ENCODE results near the gene AAK1.
"Not testable (repeated sequence)": the region's sequence is repeated elsewhere in the genome, so short reads cannot be mapped to it uniquely, and the experiment has no call there.

The AAK1 gene

GRCh38 chr2:69592511-69592910 is 51.0 kb downstream of the AAK1 start:
- no peak for DNase-seq

GRCh38 chr2:69589973-69590652 is 53.4 kb downstream of the AAK1 start:
- no peak for DNase-seq

GRCh38 chr2:69588945-69589344 is 54.6 kb downstream of the AAK1 start:
- DNase-seq: no peak

GRCh38 chr2:69588403-69588802 is 55.1 kb downstream of the AAK1 start:
- no peak for DNase-seq

- DNase-seq: no peak
Observed at GRCh38 chr2:69585855-69586555, 57.5 kb downstream of the AAK1 start.

- DNase-seq: no peak
Observed at GRCh38 chr2:69584127-69584889, 59.2 kb downstream of the AAK1 start.

- no peak for DNase-seq
Observed at GRCh38 chr2:69583321-69583833, 60.2 kb downstream of the AAK1 start.

- no peak for DNase-seq
Observed at GRCh38 chr2:69582582-69583176, 60.9 kb downstream of the AAK1 start.

GRCh38 chr2:69581774-69582581 is 61.6 kb downstream of the AAK1 start:
- DNase-seq: no peak

- DNase-seq: no peak
Observed at GRCh38 chr2:69580486-69580885, 63.1 kb downstream of the AAK1 start.

- no peak for DNase-seq
Observed at GRCh38 chr2:69579536-69579935, 64.0 kb downstream of the AAK1 start.

GRCh38 chr2:69578198-69578540 is 65.4 kb downstream of the AAK1 start:
- no peak for DNase-seq

- no peak for DNase-seq
Observed at GRCh38 chr2:69577467-69578197, 65.9 kb downstream of the AAK1 start.

- DNase-seq: no peak
Observed at GRCh38 chr2:69576880-69577279, 66.7 kb downstream of the AAK1 start.

GRCh38 chr2:69575926-69576325 is 67.6 kb downstream of the AAK1 start:
- no peak for DNase-seq

- DNase-seq: not testable (repeated sequence)
Observed at GRCh38 chr2:69575371-69575770, 68.2 kb downstream of the AAK1 start.

- DNase-seq: no peak
Observed at GRCh38 chr2:69572641-69573040, 70.9 kb downstream of the AAK1 start.

GRCh38 chr2:69571189-69571588 is 72.3 kb downstream of the AAK1 start:
- DNase-seq: no peak

- no peak for DNase-seq
Observed at GRCh38 chr2:69570474-69570873, 73.1 kb downstream of the AAK1 start.

GRCh38 chr2:69567909-69568300 is 75.6 kb downstream of the AAK1 start:
- no peak for DNase-seq

- DNase-seq: no peak
Observed at GRCh38 chr2:69567157-69567908, 76.2 kb downstream of the AAK1 start.
